GM12892 (cell line): Measurements from ENCODE around the gene SLC38A6.
"Not testable (repeated sequence)": the region's sequence is repeated elsewhere in the genome, so short reads cannot be mapped to it uniquely, and the experiment has no call there.

Experiments
- DNase-seq: peaks from one replicate; pipeline ENCODE4 v3.0.0; 2011; ENCODE audit not compliant: insufficient read length
- FAIRE-seq: peaks from 2 replicates; lab custom pipeline; 2011; peaks lifted over from hg19 to GRCh38; lab: Jason Lieb, UNC
- POLR2A ChIP-seq: IDR thresholded peaks from 2 replicates; pipeline ENCODE4 v1.6.1; 2011; ENCODE audit warnings: low read depth, low read length, control low read depth
- POLR2AphosphoS5 ChIP-seq: IDR thresholded peaks from 2 replicates; pipeline ENCODE4 v1.6.1; 2011; ENCODE audit warnings: low read depth, low read length, control low read depth
- TAF1 ChIP-seq: IDR thresholded peaks from 2 replicates; pipeline ENCODE4 v1.6.1; 2011; ENCODE audit warnings: low read depth, mild to moderate bottlenecking, control low read depth, low read length, borderline replicate concordance

Gene SLC38A6

GRCh38 chr14:61065656-61066055 is 84.6 kb downstream of the SLC38A6 start:
- FAIRE-seq (no peak), DNase-seq (no peak)
- TF ChIP-seq POLR2A (no peak), POLR2AphosphoS5 (no peak), TAF1 (no peak)

GRCh38 chr14:61072442-61072841 is 91.4 kb downstream of the SLC38A6 start:
- not testable (repeated sequence) for DNase-seq, FAIRE-seq

GRCh38 chr14:61074852-61075251 is 93.8 kb downstream of the SLC38A6 start:
- DNase-seq (no peak), FAIRE-seq (no peak)
- TF ChIP-seq POLR2AphosphoS5 (no peak), POLR2A (no peak), TAF1 (no peak)

- no peak for DNase-seq
These were observed 95.5 kb downstream of the SLC38A6 start for GRCh38 chr14:61076556-61076955.

GRCh38 chr14:61077437-61077836 is 96.4 kb downstream of the SLC38A6 start:
- FAIRE-seq (no peak), DNase-seq (no peak)

More at GRCh38 chr14:61076556-61076955, 95.5 kb downstream of the SLC38A6 start:
- no peak for FAIRE-seq
- TF ChIP-seq POLR2A (no peak), POLR2AphosphoS5 (no peak), TAF1 (no peak)

GRCh38 chr14:61077951-61078720 is 97.1 kb downstream of the SLC38A6 start:
- TF ChIP-seq TAF1 (no peak), POLR2A (no peak), POLR2AphosphoS5 (no peak)
- FAIRE-seq, result no peak

More at GRCh38 chr14:61077437-61077836, 96.4 kb downstream of the SLC38A6 start:
- no peak for TF ChIP-seq POLR2A
- TF ChIP-seq POLR2AphosphoS5, result no peak
- no peak for TF ChIP-seq TAF1

GRCh38 chr14:61080591-61081010 is 99.6 kb downstream of the SLC38A6 start:
- FAIRE-seq (peak; percentile 56), DNase-seq (no peak)
- TF ChIP-seq TAF1 (no peak), POLR2AphosphoS5 (no peak), POLR2A (no peak)

More at GRCh38 chr14:61077951-61078720, 97.1 kb downstream of the SLC38A6 start:
- DNase-seq, result no peak

- no peak for FAIRE-seq
These were observed 107.0 kb downstream of the SLC38A6 start for GRCh38 chr14:61088081-61088480.

GRCh38 chr14:61089126-61089750 is 108.2 kb downstream of the SLC38A6 start:
- no peak for FAIRE-seq
- TF ChIP-seq TAF1 (no peak), POLR2A (no peak), POLR2AphosphoS5 (no peak)
- no peak for DNase-seq

More at GRCh38 chr14:61088081-61088480, 107.0 kb downstream of the SLC38A6 start:
- TF ChIP-seq POLR2A, result no peak
- TF ChIP-seq TAF1, result no peak
- TF ChIP-seq POLR2AphosphoS5, result no peak
- DNase-seq, result no peak

GRCh38 chr14:61090432-61091216 is 109.6 kb downstream of the SLC38A6 start:
- no peak for TF ChIP-seq POLR2A
- TF ChIP-seq POLR2AphosphoS5, result no peak
- no peak for TF ChIP-seq TAF1
- DNase-seq (no peak), FAIRE-seq (peak; percentile 77)

GRCh38 chr14:61091657-61092273 is 110.7 kb downstream of the SLC38A6 start:
- TF ChIP-seq POLR2AphosphoS5, result no peak
- DNase-seq, result no peak
- FAIRE-seq, result no peak

GRCh38 chr14:61098096-61098495 is 117.1 kb downstream of the SLC38A6 start:
- DNase-seq, FAIRE-seq: not testable (repeated sequence)
